ENCODE data around the gene C19orf18.

DNA sequence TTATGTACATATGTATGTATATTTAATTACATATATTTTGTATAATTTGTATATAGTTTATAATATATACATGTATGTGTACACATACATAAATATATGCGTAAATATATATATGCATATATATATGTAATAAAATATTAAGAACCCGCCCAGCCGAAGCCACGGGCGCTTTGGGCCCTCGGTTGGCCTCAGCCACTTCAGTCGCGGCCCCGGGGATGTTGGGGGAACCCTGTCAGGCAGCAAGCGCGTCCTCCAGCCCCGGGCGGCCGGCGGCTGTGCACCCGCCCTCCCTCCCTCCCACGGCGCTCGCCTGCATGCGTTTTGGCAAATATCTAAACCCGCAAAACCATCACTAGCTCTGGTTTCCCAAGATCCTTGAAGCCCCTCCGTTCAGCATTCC is 36.2 kb upstream of the C19orf18 start:
- no peak for TF ChIP-seq GATA2 (IDR thresholded peaks at IDR 0.05; ENCODE audit: low read depth, low read length)
- no peak for TF ChIP-seq GATA3 (IDR thresholded peaks at IDR 0.05; ENCODE audit: low read depth, low read length)

Measured in SH-SY5Y (cell line).